ENCODE results near the gene TAB2.

DNA sequence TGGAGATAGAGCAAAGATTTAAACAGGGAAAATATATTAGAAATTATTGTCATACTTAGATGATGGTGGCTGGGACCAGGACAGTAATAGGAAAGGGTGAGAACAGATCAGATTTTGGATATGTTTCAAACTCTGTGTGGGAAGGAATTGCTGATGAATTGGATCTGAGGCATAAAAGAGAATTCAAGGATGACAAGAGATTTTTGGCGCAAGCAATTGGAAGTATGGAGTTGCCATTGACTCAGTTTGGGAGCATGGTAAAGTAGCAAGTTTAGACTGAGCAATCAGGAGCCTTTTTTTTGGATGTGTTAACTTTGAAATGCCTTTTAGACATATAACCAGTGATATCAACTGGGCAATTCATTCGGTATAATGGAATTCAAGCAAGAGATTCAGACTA lies 14.4 kb downstream of the TAB2 start:
- TF ChIP-seq ZNF274 (IDR thresholded peaks at IDR 0.05; ENCODE audit: low read depth, low read length): no peak
- no peak for TF ChIP-seq SUZ12 (IDR thresholded peaks at IDR 0.05; ENCODE audit: extremely low read depth, insufficient read depth, insufficient read length)
